Left lung (tissue), 10 donors: Measurements from ENCODE around the gene FAM240A. TPM values are rescaled to one million over a fixed set of nuclear protein-coding genes. Genes with fewer than 3 reads are reported as not detected.
"Not testable (repeated sequence)": the region's sequence is repeated elsewhere in the genome, so short reads cannot be mapped to it uniquely, and the experiment has no call there.

ENCODE experiments used
- ATAC-seq: fragments of 200-7000 bp; cut with Tn5 transposase; one replicate; pipeline ENCODE4 v1.9.1; 2020; ENCODE audit warnings: moderate library complexity
- DNase-seq, 4 donors: peaks; one replicate each; pipeline ENCODE4 v3.0.0-alpha.2; 2013 to 2020
- H3K27ac ChIP-seq, 2 donors: fragments of 200-600 bp; sonication (generic) in 1 of 2; one replicate each; pipeline versions ENCODE4 v1.5.0 to v1.8.0; 2020 to 2021
- H3K27me3 ChIP-seq, 2 donors: fragments of 200-600 bp; sonication (generic) in 1 of 2; one replicate each; pipeline versions ENCODE4 v1.5.0 to v1.8.0; 2020 to 2021
- H3K36me3 ChIP-seq, 2 donors: fragments of 200-600 bp; sonication (generic) in 1 of 2; one replicate each; pipeline versions ENCODE4 v1.5.0 to v1.8.0; 2020 to 2021
- H3K4me1 ChIP-seq, 2 donors: fragments of 200-600 bp; one replicate each; pipeline ENCODE4 v1.8.0; 2021
- H3K4me3 ChIP-seq, 2 donors: fragments of 200-600 bp; sonication (generic) in 1 of 2; one replicate each; pipeline versions ENCODE4 v1.5.0 to v1.8.0; 2020 to 2021; ENCODE audit warnings: mild to moderate bottlenecking in 1 of 2
- H3K9me3 ChIP-seq, 2 donors: fragments of 200-600 bp; sonication (generic) in 1 of 2; one replicate each; pipeline versions ENCODE4 v1.5.0 to v1.8.0; 2020 to 2021
- CTCF ChIP-seq, 2 donors: fragments of 200-600 bp; sonication (generic) in 1 of 2; IDR thresholded peaks; one replicate each; pipeline versions ENCODE4 v1.5.0 to v1.8.0; 2021; ENCODE audit warnings: antibody characterized with exemption in 2 of 2
- intact Hi-C, 2 donors: fragments of 100-400 bp; cut with DNase I; formaldehyde crosslinking; loops; one replicate each; pipeline versions ENCODE4 v1.11.2 to v1.14.2; 2022
- polyA plus RNA-seq, 6 donors: library from polyadenylated mRNA; unstranded; fragments of 120-200 nt; gene quantifications; one replicate each; pipeline ENCODE4 v1.2.1, GENCODE V29; 2013; ENCODE audit not compliant: insufficient read length in 6 of 6
- total RNA-seq, 2 donors: library from RNA; stranded (reverse); fragmentation: NEBNext Ultra II Directional; extraction: Animal tissue kit (Norgen Biotek cat#: 25700); gene quantifications; one replicate each; pipeline ENCODE4 v1.2.1, GENCODE V29; 2021
- donor health status: DM: no; HTN: yes; CAD: no.
- donor health status: DM: no; HTN: no; CAD: no.

Gene FAM240A
- total and polyA plus RNA-seq, 8 donors, result not detected

GRCh38 chr3:46586738-46587246, 25.5 kb upstream of the FAM240A start:
- no peak for TF ChIP-seq CTCF (IDR thresholded peaks at IDR 0.05)
- no peak overlapping the region for H3K27ac ChIP-seq
- no peaks in the 10 kb centered on the region for H3K9me3 ChIP-seq
- H3K4me3 ChIP-seq, result no peak overlapping the region
- H3K36me3 ChIP-seq, result no peaks in the 10 kb centered on the region
- intact Hi-C loops, result no loop called here
- no peaks in the 10 kb centered on the region for H3K27me3 ChIP-seq
- H3K4me1 ChIP-seq, result no peaks in the 10 kb centered on the region
- no peak for ATAC-seq
- DNase-seq, result no peak

- H3K27ac ChIP-seq, DNase-seq, H3K9me3 ChIP-seq, H3K36me3 ChIP-seq, H3K4me1 ChIP-seq, ATAC-seq, H3K4me3 ChIP-seq, intact Hi-C loops, H3K27me3 ChIP-seq: not testable (repeated sequence)
Observed at GRCh38 chr3:46587268-46587667, 25.1 kb upstream of the FAM240A start.

DNA sequence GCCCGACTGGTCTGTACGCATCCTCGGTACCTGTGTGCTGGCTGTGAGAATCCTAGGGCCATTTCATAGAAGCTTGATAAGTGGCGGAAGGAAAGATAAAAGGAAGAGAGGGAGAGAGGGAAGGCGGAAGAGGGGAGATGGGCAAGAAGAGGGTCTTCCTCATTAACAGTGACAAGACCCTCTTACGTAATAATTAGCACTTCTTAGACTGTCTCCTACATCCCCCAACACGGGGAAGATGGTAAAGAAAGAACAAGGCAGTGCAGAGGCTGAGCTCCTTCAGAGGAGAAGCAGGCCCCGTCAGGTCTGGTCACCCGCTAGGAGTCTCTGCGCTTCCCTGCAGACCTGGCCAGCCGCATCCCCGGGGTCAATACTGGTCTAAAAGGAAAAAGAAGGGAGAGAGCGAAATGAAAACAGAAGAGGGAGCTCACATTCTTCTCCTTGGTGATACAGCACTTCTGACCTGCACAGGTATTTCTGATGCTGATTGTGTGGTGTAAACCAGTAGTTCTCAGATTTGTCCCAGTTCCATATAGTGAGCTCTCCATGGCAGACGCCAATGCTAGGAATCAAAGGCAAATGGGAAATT, 19.0 kb upstream of the FAM240A start:
- no peaks in the 10 kb centered on the region for H3K27me3 ChIP-seq
- no peaks in the 10 kb centered on the region for H3K36me3 ChIP-seq
- ATAC-seq (no peak), DNase-seq (no peak)
- H3K9me3 ChIP-seq, result no peaks in the 10 kb centered on the region
- no peaks in the 10 kb centered on the region for H3K4me1 ChIP-seq
- no peak overlapping the region for H3K27ac ChIP-seq
- TF ChIP-seq CTCF (IDR thresholded peaks at IDR 0.05), result no peak
- intact Hi-C loops, result no loop called here
- H3K4me3 ChIP-seq, result no peak overlapping the region

- intact Hi-C loops, result no loop called here
- TF ChIP-seq CTCF (IDR thresholded peaks at IDR 0.05), result no peak
- DNase-seq (no peak), ATAC-seq (no peak)
- Histone ChIP-seq H3K4me1 (no peaks in the 10 kb centered on the region), H3K36me3 (no peaks in the 10 kb centered on the region), H3K9me3 (no peaks in the 10 kb centered on the region), H3K4me3 (no peak overlapping the region), H3K27ac (no peak overlapping the region), H3K27me3 (no peaks in the 10 kb centered on the region)
Observed at GRCh38 chr3:46593979-46594378, 18.3 kb upstream of the FAM240A start.

GRCh38 chr3:46594723-46595122, 17.6 kb upstream of the FAM240A start:
- no peaks in the 10 kb centered on the region for H3K27me3 ChIP-seq
- DNase-seq (no peak), ATAC-seq (no peak)
- no peaks in the 10 kb centered on the region for H3K9me3 ChIP-seq
- H3K27ac ChIP-seq, result no peak overlapping the region
- H3K4me1 ChIP-seq, result no peaks in the 10 kb centered on the region
- no peak for TF ChIP-seq CTCF (IDR thresholded peaks at IDR 0.05)
- H3K36me3 ChIP-seq, result no peaks in the 10 kb centered on the region
- no peak overlapping the region for H3K4me3 ChIP-seq
- intact Hi-C loops, result no loop called here

DNA sequence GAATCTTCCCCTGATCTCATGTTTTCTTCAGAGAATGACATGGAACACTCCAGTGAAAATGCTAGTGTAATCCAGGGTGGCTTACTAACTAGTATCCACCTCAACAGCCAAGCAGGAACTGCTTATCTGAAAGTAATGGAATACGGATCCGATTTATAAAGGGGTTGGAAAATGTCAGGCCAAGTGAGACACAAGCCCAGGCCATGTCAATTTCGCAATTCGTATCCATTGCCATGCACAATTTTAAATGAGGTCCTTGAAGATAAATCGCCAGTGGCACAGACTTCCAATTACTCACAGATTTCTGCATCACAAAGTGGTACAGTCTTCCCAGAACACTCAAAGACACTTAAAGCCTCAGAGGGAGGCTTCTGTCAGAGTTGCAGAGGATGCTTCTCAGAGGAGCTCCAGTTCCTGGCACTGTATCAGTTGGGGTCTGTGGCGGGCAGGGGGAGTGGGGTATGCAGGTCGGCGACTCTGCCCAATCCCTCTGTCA, 16.5 kb upstream of the FAM240A start:
- H3K36me3 ChIP-seq, result no peaks in the 10 kb centered on the region
- intact Hi-C loops, result no loop called here
- no peaks in the 10 kb centered on the region for H3K4me1 ChIP-seq
- no peak overlapping the region for H3K4me3 ChIP-seq
- no peak for TF ChIP-seq CTCF (IDR thresholded peaks at IDR 0.05)
- no peaks in the 10 kb centered on the region for H3K9me3 ChIP-seq
- no peak overlapping the region for H3K27ac ChIP-seq
- no peaks in the 10 kb centered on the region for H3K27me3 ChIP-seq
- DNase-seq (no peak), ATAC-seq (no peak)
